Large intestine (tissue), 3 donors: ENCODE data around the gene HYDIN. TPM values are rescaled to one million over a fixed set of nuclear protein-coding genes. Genes with fewer than 3 reads are reported as not detected.
"Not testable (repeated sequence)": the region's sequence is repeated elsewhere in the genome, so short reads cannot be mapped to it uniquely, and the experiment has no call there.

Experiments
- DNase-seq, 2 donors: peaks; one replicate each; pipeline versions ENCODE4 v3.0.0 to v3.0.0-alpha.2; 2013
- H3K27ac ChIP-seq: one replicate; pipeline ENCODE4 v1.5.1; 2013; ENCODE audit warnings: low read length
- H3K27me3 ChIP-seq: 2 replicates; pipeline ENCODE4 v1.6.1; 2013; ENCODE audit warnings: low read length; ENCODE audit not compliant: control insufficient read depth, insufficient read depth
- H3K36me3 ChIP-seq: 2 replicates; pipeline ENCODE4 v1.6.1; 2013; ENCODE audit warnings: low read length; ENCODE audit not compliant: control insufficient read depth, insufficient read depth
- H3K4me1 ChIP-seq: one replicate; pipeline ENCODE4 v1.6.1; 2013; ENCODE audit warnings: low read length; ENCODE audit not compliant: control insufficient read depth, insufficient read depth
- H3K4me3 ChIP-seq: one replicate; pipeline ENCODE4 v1.5.1; 2013; ENCODE audit warnings: low read length
- H3K9me3 ChIP-seq: one replicate; pipeline ENCODE4 v1.6.1; 2013; ENCODE audit warnings: mild to moderate bottlenecking, low read depth, low read length, moderate library complexity; ENCODE audit not compliant: control insufficient read depth
- WGBS: methylation state at CpG from one replicate; pipeline ENCODE4 v1.1.5; 2013; ENCODE audit warnings: low lambda C conversion rate; ENCODE audit not compliant: insufficient coverage; 5-methylcytosine and 5-hydroxymethylcytosine counted together
- polyA plus RNA-seq: library from polyadenylated mRNA; unstranded; fragments of 120-200 nt; gene quantifications from one replicate; pipeline ENCODE4 v1.2.1, GENCODE V29; 2013

Gene HYDIN
- polyA plus RNA-seq, 1 donor: 3.2 TPM

- Histone ChIP-seq H3K9me3 (no peaks in the 10 kb centered on the region), H3K27me3 (no peaks in the 10 kb centered on the region), H3K4me1 (no peaks in the 10 kb centered on the region), H3K27ac (no peak overlapping the region), H3K36me3 (no peaks in the 10 kb centered on the region), H3K4me3 (no peak overlapping the region)
- WGBS: no CpG with 5 or more reads among the region's 1 CpG
- no peak for DNase-seq
Measured at GRCh38 chr16:71198408-71198807, 32.1 kb downstream of the HYDIN start.

- DNase-seq: no peak
- Histone ChIP-seq H3K27me3 (no peaks in the 10 kb centered on the region), H3K4me3 (no peak overlapping the region), H3K27ac (no peak overlapping the region), H3K4me1 (no peaks in the 10 kb centered on the region), H3K36me3 (no peaks in the 10 kb centered on the region), H3K9me3 (no peaks in the 10 kb centered on the region)
- 44% methylated on average over 2 of the region's 5 CpGs for WGBS
Measured at GRCh38 chr16:71192387-71192786, 38.1 kb downstream of the HYDIN start.

GRCh38 chr16:71188956-71189712 lies 41.4 kb downstream of the HYDIN start:
- 90% methylated on average over 2 of the region's 9 CpGs for WGBS
- H3K4me3 ChIP-seq: no peak overlapping the region
- H3K4me1 ChIP-seq: no peaks in the 10 kb centered on the region
- no peaks in the 10 kb centered on the region for H3K27me3 ChIP-seq
- H3K9me3 ChIP-seq: no peaks in the 10 kb centered on the region
- no peak overlapping the region for H3K27ac ChIP-seq
- H3K36me3 ChIP-seq: no peaks in the 10 kb centered on the region
- no peak for DNase-seq

- WGBS: 83% methylated on average over 1 of the region's 1 CpG
- no peak overlapping the region for H3K27ac ChIP-seq
- H3K4me1 ChIP-seq: no peaks in the 10 kb centered on the region
- no peak overlapping the region for H3K4me3 ChIP-seq
- H3K36me3 ChIP-seq: no peaks in the 10 kb centered on the region
- DNase-seq: no peak
- H3K9me3 ChIP-seq: no peaks in the 10 kb centered on the region
- no peaks in the 10 kb centered on the region for H3K27me3 ChIP-seq
Measured at GRCh38 chr16:71185347-71185746, 45.2 kb downstream of the HYDIN start.

GRCh38 chr16:71179569-71179968 lies 51.0 kb downstream of the HYDIN start:
- H3K4me3 ChIP-seq: no peak overlapping the region
- H3K27ac ChIP-seq: no peak overlapping the region
- H3K9me3 ChIP-seq: no peaks in the 10 kb centered on the region
- H3K4me1 ChIP-seq: no peaks in the 10 kb centered on the region
- no peaks in the 10 kb centered on the region for H3K36me3 ChIP-seq
- no peaks in the 10 kb centered on the region for H3K27me3 ChIP-seq
- no peak for DNase-seq
- WGBS: 100% methylated on average over 2 of the region's 3 CpGs

GRCh38 chr16:71172481-71173207 lies 57.9 kb downstream of the HYDIN start:
- DNase-seq: no peak
- Histone ChIP-seq H3K4me1 (no peaks in the 10 kb centered on the region), H3K9me3 (no peaks in the 10 kb centered on the region), H3K27ac (no peak overlapping the region), H3K36me3 (no peaks in the 10 kb centered on the region), H3K27me3 (no peaks in the 10 kb centered on the region), H3K4me3 (no peak overlapping the region)
- WGBS: 85% methylated on average over 2 of the region's 6 CpGs

- H3K27me3 ChIP-seq, DNase-seq, H3K4me3 ChIP-seq, H3K27ac ChIP-seq, H3K9me3 ChIP-seq, H3K4me1 ChIP-seq, H3K36me3 ChIP-seq: not testable (repeated sequence)
- WGBS: no CpG with 5 or more reads among the region's 8 CpGs
Measured at GRCh38 chr16:71161007-71161406, 69.5 kb downstream of the HYDIN start.

GRCh38 chr16:71157278-71157677 lies 73.2 kb downstream of the HYDIN start:
- DNase-seq, H3K4me3 ChIP-seq, H3K27me3 ChIP-seq, H3K4me1 ChIP-seq, H3K9me3 ChIP-seq, H3K36me3 ChIP-seq, H3K27ac ChIP-seq: not testable (repeated sequence)
- no CpG with 5 or more reads among the region's 2 CpGs for WGBS

- not testable (repeated sequence) for H3K9me3 ChIP-seq, H3K4me1 ChIP-seq, H3K27me3 ChIP-seq, DNase-seq, H3K36me3 ChIP-seq, H3K4me3 ChIP-seq, H3K27ac ChIP-seq
- no CpG with 5 or more reads among the region's 6 CpGs for whole genome bisulfite sequencing
Measured at GRCh38 chr16:71153329-71153728, 77.2 kb downstream of the HYDIN start.

- not testable (repeated sequence) for H3K27me3 ChIP-seq, H3K36me3 ChIP-seq, H3K4me3 ChIP-seq, H3K9me3 ChIP-seq, H3K4me1 ChIP-seq, H3K27ac ChIP-seq, DNase-seq
- no CpG with 5 or more reads among the region's 2 CpGs for WGBS
Measured at GRCh38 chr16:71151654-71152053, 78.9 kb downstream of the HYDIN start.

GRCh38 chr16:71143246-71143645 lies 87.3 kb downstream of the HYDIN start:
- H3K27ac ChIP-seq, H3K9me3 ChIP-seq, H3K36me3 ChIP-seq, H3K4me3 ChIP-seq, H3K27me3 ChIP-seq, DNase-seq, H3K4me1 ChIP-seq: not testable (repeated sequence)
- no CpG with 5 or more reads among the region's 2 CpGs for WGBS
